GM18498 (cell line): Measurements from ENCODE around the gene ERN1.

Experiments used
- ATAC-seq: cut with Tn5 transposase; IDR thresholded peaks from one replicate; pipeline ENCODE4 v1.9.1; 2021; ENCODE audit warnings: mild to moderate bottlenecking, moderate library complexity; ENCODE audit not compliant: unreplicated experiment

Gene ERN1

DNA sequence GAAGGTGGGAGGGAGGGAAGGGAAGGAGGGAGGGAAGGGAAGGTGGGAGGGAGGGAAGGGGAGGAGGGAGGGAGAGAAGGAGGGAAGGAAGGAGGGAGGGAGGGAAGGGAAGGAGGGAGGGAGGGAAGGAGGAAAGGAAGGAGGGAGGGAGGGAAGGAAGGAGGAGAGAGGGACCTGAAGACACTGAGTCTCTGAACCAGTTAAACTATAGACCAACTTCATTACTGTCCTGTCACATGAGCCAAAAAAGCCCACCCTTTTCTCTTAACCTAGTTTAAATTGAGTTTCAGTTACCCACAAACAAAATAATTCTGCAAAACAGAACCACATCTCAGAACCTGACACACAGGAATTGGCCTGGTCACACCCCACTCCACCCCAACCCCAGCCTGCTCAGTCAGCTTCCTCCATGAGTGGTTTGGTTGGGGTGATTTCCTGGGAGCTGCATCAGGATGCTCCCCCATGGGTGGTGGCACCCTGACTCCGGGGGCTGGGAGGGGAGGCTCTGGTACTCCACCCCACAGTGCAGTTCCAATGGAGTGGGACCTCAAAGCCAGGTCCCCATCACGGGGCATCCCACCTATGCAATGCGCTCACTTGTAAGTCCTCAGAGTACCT, 136.5 kb downstream of the ERN1 start:
- no peak for ATAC-seq

GRCh38 chr17:63991611-63992010, 138.3 kb downstream of the ERN1 start:
- ATAC-seq, result no peak

GRCh38 chr17:63989622-63990345, 140.2 kb downstream of the ERN1 start:
- ATAC-seq, result no peak
